Muscle layer of duodenum (tissue), 2 donors: ENCODE data around the gene HS6ST3.

ENCODE experiments used
- H3K27ac ChIP-seq: one replicate; pipeline ENCODE4 v1.7.0; 2013; ENCODE audit warnings: mild to moderate bottlenecking, low read length
- H3K27me3 ChIP-seq: one replicate; pipeline ENCODE4 v1.7.0; 2013; ENCODE audit warnings: low read depth, mild to moderate bottlenecking, control low read depth, low read length
- H3K36me3 ChIP-seq, 2 donors: one replicate each; pipeline ENCODE4 v1.7.0; 2013; ENCODE audit warnings: low read length in 2 of 2, control low read depth in 1 of 2, mild to moderate bottlenecking in 1 of 2; ENCODE audit not compliant: insufficient read depth in 2 of 2, control insufficient read depth in 1 of 2
- H3K4me1 ChIP-seq, 2 donors: one replicate each; pipeline ENCODE4 v1.7.0; 2013; ENCODE audit warnings: low read length in 2 of 2, mild to moderate bottlenecking in 2 of 2, control low read depth in 1 of 2, moderate library complexity in 1 of 2; ENCODE audit not compliant: insufficient read depth in 2 of 2, control insufficient read depth in 1 of 2
- H3K4me3 ChIP-seq, 2 donors: one replicate each; pipeline ENCODE4 v1.7.0; 2013; ENCODE audit warnings: low read length in 2 of 2, low read depth in 1 of 2, mild to moderate bottlenecking in 1 of 2
- H3K9me3 ChIP-seq, 2 donors: one replicate each; pipeline ENCODE4 v1.7.0; 2013; ENCODE audit warnings: low read length in 2 of 2, control low read depth in 1 of 2, mild to moderate bottlenecking in 1 of 2; ENCODE audit not compliant: control insufficient read depth in 1 of 2
- donor health status: healthy.

HS6ST3 gene

DNA sequence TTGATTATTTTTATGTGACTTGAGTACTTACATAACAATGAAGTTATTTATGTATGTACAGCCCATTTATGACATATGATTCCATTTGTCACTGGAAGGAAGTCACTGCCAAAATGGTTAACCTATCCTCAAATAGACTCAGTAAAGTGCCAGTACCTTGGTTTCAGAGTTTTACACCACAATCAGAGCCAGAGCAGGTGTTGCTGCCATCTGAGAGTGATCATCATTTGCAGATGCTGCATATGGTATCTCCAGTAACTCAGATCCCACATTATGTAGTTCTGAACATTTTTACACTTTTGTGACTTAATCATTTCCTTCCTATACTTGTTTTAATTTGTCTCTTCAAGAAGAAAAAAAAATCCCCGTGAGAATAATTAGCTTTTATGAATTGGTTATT, 313.3 kb downstream of the HS6ST3 start:
- H3K27ac ChIP-seq = no peak overlapping the region
- H3K27me3 ChIP-seq = no peaks in the 10 kb centered on the region
- no peak overlapping the region for H3K4me3 ChIP-seq
- no peaks in the 10 kb centered on the region for H3K4me1 ChIP-seq
- no peaks in the 10 kb centered on the region for H3K36me3 ChIP-seq
- H3K9me3 ChIP-seq = no peaks in the 10 kb centered on the region

DNA sequence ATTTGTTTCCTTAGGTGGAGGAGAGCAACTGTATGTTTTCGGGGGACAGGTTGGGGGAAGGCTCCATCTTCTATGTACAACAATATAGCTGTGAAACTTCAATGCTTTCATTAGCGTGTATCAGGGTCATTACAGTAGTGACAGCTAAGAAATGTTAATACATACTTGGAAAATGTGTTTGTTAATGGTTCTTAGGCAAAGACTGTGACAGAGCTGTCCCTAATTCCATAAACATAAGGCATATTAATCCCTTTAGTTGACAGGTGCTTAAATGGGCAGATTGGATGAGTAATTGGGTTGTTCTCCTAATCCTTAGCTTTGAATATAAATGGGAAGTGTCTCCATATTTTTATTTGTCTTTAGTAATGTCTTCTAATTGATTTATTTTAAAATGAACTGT, 313.7 kb downstream of the HS6ST3 start:
- no peak overlapping the region for H3K27ac ChIP-seq
- H3K36me3 ChIP-seq = no peaks in the 10 kb centered on the region
- no peaks in the 10 kb centered on the region for H3K9me3 ChIP-seq
- H3K27me3 ChIP-seq = no peaks in the 10 kb centered on the region
- no peaks in the 10 kb centered on the region for H3K4me1 ChIP-seq
- no peak overlapping the region for H3K4me3 ChIP-seq

DNA sequence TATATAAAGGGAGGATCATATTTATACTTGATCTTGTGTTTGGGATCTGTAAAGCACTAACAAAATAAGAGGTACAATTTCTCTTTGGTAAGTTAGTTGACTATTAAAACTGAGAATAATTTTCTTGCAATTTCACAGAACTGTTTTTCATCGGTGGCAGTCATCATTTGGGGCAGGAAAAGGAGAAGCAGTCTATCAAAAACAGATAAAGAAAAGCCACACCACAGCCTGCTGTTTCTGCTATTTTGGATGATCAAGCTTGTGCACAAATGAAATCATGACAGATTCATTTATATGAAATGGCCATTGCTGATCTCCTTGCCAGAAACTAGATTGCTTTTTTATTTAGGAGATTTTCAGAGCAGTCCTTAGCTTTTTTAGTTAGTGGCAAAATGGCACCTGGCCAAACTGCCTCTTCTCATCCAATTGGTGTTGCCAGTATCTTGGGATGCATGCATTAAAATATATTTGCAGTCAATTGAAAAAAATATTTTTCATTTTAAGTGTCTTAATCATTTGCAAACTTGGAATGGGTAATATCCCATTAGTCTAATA, 326.0 kb downstream of the HS6ST3 start:
- Histone ChIP-seq H3K36me3 (no peaks in the 10 kb centered on the region), H3K4me3 (no peak overlapping the region), H3K4me1 (no peaks in the 10 kb centered on the region), H3K27me3 (no peaks in the 10 kb centered on the region), H3K9me3 (no peaks in the 10 kb centered on the region), H3K27ac (no peak overlapping the region)

DNA sequence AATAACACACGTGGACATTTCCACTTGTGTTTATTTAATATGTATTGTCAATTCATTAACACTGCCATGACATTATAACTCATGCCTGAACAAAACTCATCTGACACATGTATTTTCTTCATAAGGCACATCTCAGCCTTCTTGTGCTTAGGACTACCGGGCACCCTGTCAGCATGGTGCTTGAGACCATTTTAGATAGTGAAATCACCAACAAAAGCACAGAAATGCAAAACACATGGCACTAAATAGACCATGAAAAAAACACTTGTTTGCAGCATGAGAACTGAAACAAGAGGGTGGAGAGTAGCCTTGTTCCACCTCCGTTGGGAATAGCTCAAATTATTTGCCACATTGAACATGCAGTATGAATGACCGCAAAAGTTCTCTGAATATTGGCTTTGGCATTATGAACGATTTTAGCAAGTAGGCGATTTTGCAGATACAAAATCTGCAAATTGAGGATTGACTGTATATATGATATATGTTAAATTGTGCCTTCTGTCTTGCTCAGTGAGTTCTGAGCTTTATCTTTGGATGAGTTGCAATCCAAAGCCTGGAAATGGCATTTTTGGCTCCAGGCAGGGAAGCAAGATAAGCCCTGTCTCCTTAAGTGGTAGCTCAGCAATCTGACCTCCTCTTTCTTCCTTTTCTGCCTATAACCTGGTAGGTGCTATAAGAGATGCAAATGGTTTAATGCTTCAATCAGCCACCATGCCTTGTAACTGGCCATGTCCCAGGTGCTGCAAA, 328.2 kb downstream of the HS6ST3 start:
- H3K4me3 ChIP-seq = no peak overlapping the region

DNA sequence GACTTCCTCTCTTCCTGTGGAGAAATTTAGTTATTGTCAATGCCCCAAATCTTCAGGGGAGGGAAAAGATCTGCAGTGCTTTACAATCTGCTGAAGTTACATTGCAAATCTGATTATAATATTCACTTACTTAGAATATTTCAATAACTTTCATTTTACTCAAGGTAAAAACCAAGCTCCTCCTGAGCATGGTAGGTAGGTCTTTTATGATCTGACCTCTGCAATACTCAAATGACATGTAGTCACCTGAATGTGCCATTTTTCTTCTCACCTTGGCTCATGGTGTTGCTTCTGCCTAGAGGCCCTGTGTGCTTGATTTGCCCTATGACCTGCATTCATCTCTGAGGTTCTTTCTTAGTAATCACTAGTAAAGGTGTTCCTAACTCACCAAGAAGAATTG, 331.4 kb downstream of the HS6ST3 start:
- H3K36me3 ChIP-seq = no peaks in the 10 kb centered on the region

More for the DNA sequence above, 328.2 kb downstream of the HS6ST3 start:
- H3K27ac ChIP-seq = no peak overlapping the region
- no peaks in the 10 kb centered on the region for H3K4me1 ChIP-seq
- H3K9me3 ChIP-seq = no peaks in the 10 kb centered on the region
- no peaks in the 10 kb centered on the region for H3K27me3 ChIP-seq
- H3K36me3 ChIP-seq = no peaks in the 10 kb centered on the region

DNA sequence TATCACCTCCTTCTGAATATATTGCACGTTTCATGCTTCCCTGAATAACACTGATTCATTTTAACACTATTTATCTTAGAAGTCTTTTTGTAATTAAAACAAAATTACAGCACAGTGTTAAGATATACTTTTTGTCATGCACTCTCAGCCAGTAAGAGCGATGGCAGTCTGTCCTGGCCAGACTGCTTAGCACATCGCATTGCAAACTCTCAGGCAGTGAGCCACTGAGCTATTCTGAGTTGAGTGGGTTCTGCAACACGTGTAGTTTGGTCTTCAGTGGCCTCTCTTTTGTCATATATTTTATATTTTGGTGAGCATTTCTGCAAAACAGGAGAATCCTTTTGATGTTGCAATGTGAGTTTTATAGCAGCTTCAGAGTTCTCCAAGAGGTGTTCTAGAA, 332.1 kb downstream of the HS6ST3 start:
- Histone ChIP-seq H3K4me1 (no peaks in the 10 kb centered on the region), H3K4me3 (no peak overlapping the region)

More for the DNA sequence above, 331.4 kb downstream of the HS6ST3 start:
- no peaks in the 10 kb centered on the region for H3K9me3 ChIP-seq
- no peak overlapping the region for H3K4me3 ChIP-seq
- H3K27ac ChIP-seq = no peak overlapping the region
- H3K4me1 ChIP-seq = no peaks in the 10 kb centered on the region
- H3K27me3 ChIP-seq = no peaks in the 10 kb centered on the region

DNA sequence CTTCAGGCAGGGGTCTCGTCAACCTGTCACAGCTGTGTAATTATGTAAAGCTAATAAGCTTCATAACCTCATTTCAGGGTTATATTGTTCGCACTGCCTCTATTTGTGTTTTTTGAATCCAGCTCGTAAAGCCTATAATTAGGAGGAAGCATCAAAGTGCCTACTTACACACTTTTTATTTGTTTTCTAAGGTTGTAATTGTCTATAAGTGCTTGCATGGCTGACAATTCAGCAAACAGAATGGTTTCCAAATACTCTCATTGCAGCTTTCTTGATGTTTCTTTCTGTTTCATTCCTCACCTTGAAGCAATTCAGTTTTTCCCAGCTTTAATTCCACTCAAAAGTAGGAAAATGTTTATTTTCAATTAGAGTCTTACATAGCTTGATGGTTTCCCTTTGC, 336.3 kb downstream of the HS6ST3 start:
- Histone ChIP-seq H3K4me1 (no peaks in the 10 kb centered on the region), H3K27me3 (no peaks in the 10 kb centered on the region), H3K9me3 (no peaks in the 10 kb centered on the region), H3K27ac (no peak overlapping the region), H3K36me3 (no peaks in the 10 kb centered on the region), H3K4me3 (no peak overlapping the region)

More for the DNA sequence above, 332.1 kb downstream of the HS6ST3 start:
- no peak overlapping the region for H3K27ac ChIP-seq
- no peaks in the 10 kb centered on the region for H3K9me3 ChIP-seq
- no peaks in the 10 kb centered on the region for H3K27me3 ChIP-seq
- no peaks in the 10 kb centered on the region for H3K36me3 ChIP-seq

DNA sequence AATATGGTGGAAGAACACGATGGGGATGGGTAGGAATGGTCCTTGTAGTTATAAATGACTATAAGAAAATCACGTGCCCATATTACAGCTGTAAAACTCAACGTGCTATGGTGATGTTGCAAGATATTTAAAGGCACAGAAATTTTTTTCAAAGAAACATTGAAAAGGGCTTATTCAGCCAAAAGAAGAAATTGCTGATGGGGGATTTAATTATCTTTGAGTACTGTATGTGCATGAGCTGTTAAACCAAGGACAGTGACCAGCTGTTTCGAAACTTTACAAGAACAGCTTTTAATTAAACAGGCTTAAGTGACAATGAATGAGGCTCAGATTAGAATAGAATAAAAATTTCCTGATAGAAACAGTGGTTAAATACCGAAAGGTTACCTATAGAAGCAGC, 339.0 kb downstream of the HS6ST3 start:
- Histone ChIP-seq H3K4me1 (no peaks in the 10 kb centered on the region), H3K27me3 (no peaks in the 10 kb centered on the region), H3K27ac (no peak overlapping the region), H3K4me3 (no peak overlapping the region), H3K36me3 (no peaks in the 10 kb centered on the region), H3K9me3 (no peaks in the 10 kb centered on the region)

DNA sequence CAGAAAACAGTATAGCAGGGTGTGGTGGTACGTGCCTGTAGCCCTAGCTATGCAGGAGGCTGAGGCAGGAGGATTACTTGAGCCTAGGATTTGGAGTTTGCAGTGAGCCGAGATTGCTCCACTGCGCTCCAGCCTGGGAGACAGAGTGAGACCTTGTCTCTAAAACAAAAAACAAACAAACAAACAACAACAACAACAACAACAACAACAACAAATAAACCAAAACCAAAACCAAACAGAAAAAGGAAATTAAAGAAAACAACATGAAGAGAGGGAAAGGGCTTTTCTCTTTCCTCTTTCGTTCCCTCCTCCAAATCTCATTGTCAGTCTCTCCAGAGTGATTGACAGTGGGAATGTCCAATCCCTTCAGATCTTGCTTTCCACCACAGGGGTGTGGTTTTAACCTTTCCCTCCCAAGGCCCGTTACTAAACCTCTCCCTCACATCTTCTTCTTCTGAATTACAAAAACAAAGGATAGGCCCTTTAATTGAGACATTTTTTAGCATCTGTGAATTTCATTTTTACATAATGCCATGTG, 341.2 kb downstream of the HS6ST3 start:
- no peaks in the 10 kb centered on the region for H3K9me3 ChIP-seq
- H3K27ac ChIP-seq = no peak overlapping the region
- no peaks in the 10 kb centered on the region for H3K4me1 ChIP-seq
- no peaks in the 10 kb centered on the region for H3K27me3 ChIP-seq
- H3K36me3 ChIP-seq = no peaks in the 10 kb centered on the region
- no peak overlapping the region for H3K4me3 ChIP-seq

DNA sequence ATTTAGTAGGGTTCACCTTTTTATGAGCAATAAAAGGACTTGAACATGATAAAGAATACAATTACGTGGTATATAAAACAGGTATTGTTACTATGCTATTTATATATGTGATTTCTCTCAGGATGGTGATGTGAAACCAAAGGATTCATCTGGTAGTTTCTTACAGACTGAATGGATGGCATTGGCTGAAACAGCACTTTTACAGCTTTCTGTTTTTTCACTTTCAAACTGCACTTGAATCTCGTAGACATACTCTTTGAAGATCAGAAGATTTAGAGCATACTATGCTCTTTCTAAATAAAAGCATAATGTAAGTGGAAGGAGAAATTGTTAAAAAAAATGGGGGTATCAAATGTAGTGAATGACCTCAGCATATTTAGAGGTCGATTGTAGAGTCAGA, 354.8 kb downstream of the HS6ST3 start:
- Histone ChIP-seq H3K4me1 (no peaks in the 10 kb centered on the region), H3K4me3 (no peak overlapping the region), H3K27ac (no peak overlapping the region), H3K27me3 (no peaks in the 10 kb centered on the region), H3K9me3 (no peaks in the 10 kb centered on the region), H3K36me3 (no peaks in the 10 kb centered on the region)

DNA sequence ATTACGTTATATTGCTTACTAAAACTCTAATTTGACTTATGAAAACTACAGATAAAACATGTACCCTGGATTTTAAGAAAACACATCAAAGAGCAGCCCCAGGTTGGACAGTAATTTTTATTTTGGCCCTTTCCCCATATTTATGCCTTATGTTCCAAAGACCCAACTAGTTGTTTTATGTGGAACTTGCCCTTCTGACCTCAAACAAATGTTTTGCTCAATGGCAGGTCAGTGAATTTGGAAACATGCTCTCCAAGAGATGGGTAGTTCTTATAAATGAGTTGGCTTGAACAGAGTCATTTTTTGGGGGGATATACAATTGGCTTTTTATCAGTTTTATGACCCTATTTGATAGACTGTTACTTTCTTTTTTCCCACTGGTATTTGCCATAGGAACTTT, 360.0 kb downstream of the HS6ST3 start:
- Histone ChIP-seq H3K27ac (no peak overlapping the region), H3K36me3 (no peaks in the 10 kb centered on the region), H3K27me3 (no peaks in the 10 kb centered on the region), H3K4me1 (no peaks in the 10 kb centered on the region), H3K9me3 (no peaks in the 10 kb centered on the region), H3K4me3 (no peak overlapping the region)
